Transverse colon (tissue), 4 donors: ENCODE data around the gene BRME1.

Source experiments
- CTCF ChIP-seq, 5 experiments: fragments of 200-600 bp in 3 of 5; fragments of 450-650 bp in 2 of 5; sonication (generic) in 3 of 5; IDR thresholded peaks; 1 replicate in 2 of 5; 2 replicates in 3 of 5; pipeline ENCODE4 v1.5.1; 2016 to 2017; ENCODE audit warnings: antibody characterized with exemption in 5 of 5, inconsistent platforms in 3 of 5, mild to moderate bottlenecking in 2 of 5, moderate library complexity in 1 of 5
- EP300 ChIP-seq: sonication (generic); formaldehyde crosslinking; IDR thresholded peaks from one replicate; pipeline ENCODE4 v1.6.1; 2017; ENCODE audit warnings: antibody characterized with exemption, low read depth
- POLR2AphosphoS5 ChIP-seq, 3 donors: sonication (generic); formaldehyde crosslinking; IDR thresholded peaks; one replicate each; pipeline ENCODE4 v1.6.1; 2016; ENCODE audit warnings: antibody characterized with exemption in 3 of 3

- TF ChIP-seq CTCF (IDR thresholded peaks at IDR 0.05) = no peak
- no peak for TF ChIP-seq POLR2AphosphoS5 (IDR thresholded peaks at IDR 0.05)
- TF ChIP-seq EP300 = no peak
Observed at GRCh38 chr19:13844130-13844631, 61.7 kb downstream of the BRME1 start.
